GM18499 (cell line): Measurements from ENCODE around the gene FBLN2.

Source experiments
- ATAC-seq: cut with Tn5 transposase; IDR thresholded peaks from one replicate; pipeline ENCODE4 v1.9.1; 2021; ENCODE audit warnings: moderate number of reproducible peaks; ENCODE audit not compliant: insufficient read depth, unreplicated experiment

The FBLN2 gene

DNA sequence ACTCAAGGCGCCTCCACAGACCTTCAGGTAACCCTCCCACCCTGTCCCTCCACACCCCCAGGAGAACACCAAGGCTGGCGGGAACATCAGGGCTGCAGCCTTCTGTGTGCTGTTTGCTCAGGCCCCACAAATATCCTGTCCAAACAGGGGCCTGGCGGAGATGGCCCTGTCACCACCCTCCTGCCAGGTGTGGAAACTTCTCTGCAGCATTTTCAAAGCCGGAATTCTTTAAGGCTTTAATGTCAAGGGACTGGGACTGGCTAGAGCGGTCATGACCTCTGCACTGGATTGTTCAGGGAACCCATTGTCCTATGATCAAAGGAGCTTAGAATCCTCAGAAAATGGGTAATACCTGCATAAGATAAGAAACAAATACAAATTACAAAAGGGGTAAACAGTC is 46.6 kb downstream of the FBLN2 start:
- no peak for ATAC-seq

GRCh38 chr3:13596426-13597205 is 47.7 kb downstream of the FBLN2 start:
- no peak for ATAC-seq

DNA sequence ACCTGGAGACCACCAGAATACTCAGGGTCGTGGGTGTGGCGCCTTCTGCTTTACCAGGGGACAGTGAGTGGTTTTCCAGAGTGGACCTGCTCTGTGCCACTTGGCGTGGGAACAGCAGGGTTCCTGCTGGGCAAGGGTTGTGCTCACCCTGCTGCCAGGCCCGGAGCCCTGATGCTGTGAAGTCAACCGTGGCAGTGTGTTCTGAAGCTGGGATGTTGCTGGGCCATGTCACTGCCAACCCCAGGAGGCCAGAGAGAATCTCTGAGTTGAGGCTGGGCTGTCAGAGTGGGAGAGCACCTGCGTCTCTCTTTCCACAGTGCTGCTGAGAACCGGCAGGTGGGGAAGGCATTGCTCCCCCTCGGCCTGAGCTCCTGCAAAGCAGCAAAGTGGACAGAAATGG is 48.7 kb downstream of the FBLN2 start:
- ATAC-seq, result no peak

DNA sequence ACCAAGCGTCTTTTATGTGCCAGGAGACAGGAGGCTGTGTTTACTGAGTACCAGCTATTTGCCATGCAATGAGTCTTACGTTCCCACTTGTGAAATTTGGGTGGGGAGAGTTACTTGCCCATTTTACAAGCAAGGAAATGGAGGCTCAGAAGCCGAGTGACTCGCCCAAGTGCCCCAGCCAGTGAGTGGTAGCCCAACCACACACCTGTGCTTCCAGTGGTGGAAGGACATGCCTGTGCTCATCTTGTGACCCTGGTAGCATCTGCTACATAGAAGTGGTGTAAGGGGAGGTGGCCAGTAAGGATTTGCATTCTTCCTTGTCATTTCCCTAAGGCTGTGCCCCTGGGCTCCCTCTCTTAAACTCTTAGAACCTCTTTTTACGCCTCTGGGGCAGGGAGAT is 49.3 kb downstream of the FBLN2 start:
- no peak for ATAC-seq

GRCh38 chr3:13598926-13599886 is 50.3 kb downstream of the FBLN2 start:
- ATAC-seq, result no peak

DNA sequence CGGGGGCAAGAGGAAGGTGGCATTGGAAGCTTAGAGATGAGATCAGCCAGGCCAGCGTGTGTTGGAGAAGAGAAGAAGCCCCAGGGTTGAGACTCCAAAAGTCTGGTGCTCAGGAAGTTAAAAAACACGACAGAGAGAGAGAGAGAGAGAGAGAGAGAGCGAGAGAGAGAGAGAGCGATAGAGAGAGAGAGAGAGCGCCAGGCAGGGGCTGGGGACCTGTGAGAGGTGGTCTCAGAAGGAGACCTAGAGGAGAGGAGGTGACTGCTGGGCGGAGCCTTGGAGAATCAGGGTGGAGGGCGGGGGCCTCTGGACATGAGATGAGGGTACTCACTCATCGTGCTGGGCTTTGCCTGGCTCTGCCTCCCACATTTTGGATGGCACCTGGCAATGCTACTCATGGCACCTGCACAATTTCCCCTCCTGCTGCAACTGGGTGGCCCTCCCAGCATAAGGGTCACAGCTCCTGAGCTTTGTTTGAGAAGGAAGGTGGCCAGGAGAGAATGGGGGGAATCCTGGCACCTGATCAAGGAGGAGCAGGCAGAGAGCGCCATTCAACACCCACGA is 51.0 kb downstream of the FBLN2 start:
- ATAC-seq, result no peak

GRCh38 chr3:13600950-13601691 is 52.2 kb downstream of the FBLN2 start:
- ATAC-seq, result no peak

DNA sequence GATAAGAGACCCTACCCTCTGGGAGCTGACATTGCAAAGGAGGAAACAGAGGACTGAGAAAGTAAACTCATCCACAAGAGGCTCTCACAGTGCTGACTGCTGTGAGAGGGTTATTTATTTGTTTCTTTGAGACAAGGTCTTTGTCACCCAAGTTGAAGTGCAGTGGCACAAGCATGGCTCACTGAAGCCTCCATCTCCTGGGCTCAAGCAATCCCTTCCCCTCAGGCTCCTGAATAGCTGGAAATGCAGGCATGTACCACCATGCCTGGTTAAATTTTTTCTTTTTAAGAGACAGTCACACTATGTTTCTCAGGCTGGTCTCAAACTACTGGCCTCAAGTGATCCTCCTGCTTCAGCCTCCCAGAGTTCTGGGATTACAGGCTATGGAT is 52.8 kb downstream of the FBLN2 start:
- ATAC-seq, result no peak

DNA sequence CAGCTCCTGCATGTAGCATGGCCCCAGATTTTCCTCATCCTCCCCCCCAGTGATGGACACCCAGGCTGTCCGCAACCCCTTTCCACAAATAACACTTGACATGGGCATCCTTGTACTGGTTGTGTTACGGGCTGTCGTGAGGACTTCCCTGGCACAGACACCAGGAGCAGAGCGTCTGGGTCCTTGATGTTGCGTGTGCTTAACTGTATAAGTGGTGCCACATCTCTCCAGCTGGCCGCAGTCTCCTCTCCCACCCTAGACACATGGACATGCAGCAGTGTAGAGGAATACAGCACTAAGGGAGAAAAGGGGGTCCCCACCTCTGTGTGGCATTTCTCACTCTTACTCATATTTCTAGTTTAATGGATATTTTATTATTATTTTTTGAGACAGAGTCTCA is 56.6 kb downstream of the FBLN2 start:
- ATAC-seq, result no peak

GRCh38 chr3:13607821-13608597 is 59.1 kb downstream of the FBLN2 start:
- ATAC-seq, result no peak

DNA sequence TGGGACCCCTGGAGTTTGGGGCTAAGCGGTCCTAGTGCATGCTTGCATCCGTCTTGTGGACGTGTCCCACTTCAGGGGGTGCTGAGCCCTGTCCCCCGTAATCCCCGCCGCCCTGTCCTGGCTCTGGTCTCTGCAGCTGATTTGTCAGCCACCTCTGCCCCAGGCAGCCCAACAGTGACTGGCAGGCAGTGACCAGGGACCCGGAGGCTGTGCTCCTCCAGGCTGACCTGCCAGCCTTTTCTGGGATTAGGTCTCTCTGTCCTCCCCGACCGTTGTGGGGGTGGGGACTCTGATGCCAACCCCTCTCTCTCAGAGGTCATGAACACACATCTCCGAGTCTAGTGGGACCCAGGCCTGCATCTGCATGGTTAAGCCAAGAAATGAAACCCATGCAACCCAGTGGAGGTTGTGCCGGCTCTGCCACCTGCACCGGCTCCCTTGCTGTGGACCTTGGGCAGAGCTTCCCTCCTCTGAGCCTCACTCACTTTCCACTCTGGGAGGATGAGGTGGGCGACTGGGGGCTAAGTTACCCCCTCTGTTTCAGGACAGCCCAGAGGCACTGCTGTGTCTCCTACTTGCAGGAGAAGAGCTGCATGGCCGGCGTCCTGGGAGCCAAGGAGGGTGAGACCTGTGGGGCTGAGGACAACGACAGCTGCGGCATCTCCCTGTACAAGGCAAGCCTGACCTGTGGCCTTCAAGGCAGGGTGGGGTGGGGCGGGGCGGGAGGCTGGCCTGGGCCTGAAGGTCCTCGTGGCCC is 60.2 kb downstream of the FBLN2 start:
- ATAC-seq, result no peak

GRCh38 chr3:13610006-13610570 is 61.2 kb downstream of the FBLN2 start:
- ATAC-seq, result no peak

DNA sequence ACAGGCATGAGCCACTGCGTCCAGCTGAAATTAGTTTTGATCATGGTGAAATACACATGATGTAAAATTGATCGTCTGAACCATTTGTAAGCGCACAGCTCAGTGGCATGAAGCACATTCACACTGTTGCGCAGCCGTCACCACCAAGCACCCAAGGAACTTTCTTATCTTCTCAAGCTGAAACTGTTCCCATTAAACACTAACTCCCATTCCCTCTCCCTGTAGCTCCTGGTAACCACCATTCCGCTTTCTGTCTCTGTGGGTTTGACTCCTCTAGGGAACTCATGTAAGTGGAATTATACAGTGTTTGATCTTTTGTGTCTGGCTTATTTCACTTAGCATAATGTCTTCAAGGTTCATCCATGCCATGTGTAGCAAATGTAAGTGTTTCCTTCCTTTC is 62.3 kb downstream of the FBLN2 start:
- no peak for ATAC-seq

- no peak for ATAC-seq
Observed at GRCh38 chr3:13612829-13613228, 63.9 kb downstream of the FBLN2 start.

- no peak for ATAC-seq
Observed at GRCh38 chr3:13613343-13614190, 64.6 kb downstream of the FBLN2 start.

- no peak for ATAC-seq
Observed at GRCh38 chr3:13614607-13615006, 65.7 kb downstream of the FBLN2 start.

DNA sequence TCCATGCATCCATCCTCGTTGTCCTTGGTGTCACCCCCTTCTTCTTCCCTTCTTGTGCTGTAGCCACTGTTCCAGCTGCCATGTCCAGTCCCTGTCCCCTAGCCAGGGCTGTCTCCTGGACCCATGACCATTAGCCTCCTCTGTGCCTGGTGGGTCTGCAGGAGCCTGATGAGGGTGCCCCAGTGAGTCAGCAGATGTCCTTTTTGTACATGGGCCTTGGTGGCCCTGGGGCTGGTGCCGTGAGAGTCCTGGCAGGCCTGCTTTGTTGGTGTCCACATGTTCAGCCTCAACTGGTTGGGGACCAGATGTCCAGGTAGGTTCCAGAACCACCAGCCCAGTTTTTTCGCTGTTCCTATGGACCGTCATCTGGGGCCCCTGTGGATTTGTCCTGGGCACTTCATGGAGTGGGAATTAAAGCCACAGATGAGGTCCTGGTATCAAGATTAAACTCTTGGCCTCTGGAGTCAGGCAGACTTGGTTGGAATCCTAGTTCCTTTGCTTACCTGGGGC is 66.1 kb downstream of the FBLN2 start:
- ATAC-seq, result no peak

DNA sequence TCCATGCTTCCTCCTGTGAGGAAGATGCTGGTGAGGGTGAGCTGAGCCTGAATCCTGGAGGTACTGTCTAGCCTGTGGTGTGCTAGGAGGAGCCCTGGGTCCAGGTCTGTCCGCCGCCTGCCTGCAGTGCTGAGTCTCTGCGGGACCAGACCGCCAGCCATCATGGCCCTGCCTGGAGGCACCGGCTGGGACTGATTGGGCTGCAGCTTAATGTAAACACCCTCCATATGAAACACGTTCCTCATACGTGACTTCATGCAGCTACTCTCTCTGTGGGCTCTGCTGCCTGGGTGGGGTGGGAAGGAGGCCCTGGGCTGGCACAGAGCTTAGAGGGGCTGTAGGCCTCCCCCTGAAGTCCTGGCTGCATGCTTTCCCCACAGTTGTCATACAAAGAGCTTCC is 67.4 kb downstream of the FBLN2 start:
- no peak for ATAC-seq
